ENCODE data around the gene CNST.

Gene CNST

DNA sequence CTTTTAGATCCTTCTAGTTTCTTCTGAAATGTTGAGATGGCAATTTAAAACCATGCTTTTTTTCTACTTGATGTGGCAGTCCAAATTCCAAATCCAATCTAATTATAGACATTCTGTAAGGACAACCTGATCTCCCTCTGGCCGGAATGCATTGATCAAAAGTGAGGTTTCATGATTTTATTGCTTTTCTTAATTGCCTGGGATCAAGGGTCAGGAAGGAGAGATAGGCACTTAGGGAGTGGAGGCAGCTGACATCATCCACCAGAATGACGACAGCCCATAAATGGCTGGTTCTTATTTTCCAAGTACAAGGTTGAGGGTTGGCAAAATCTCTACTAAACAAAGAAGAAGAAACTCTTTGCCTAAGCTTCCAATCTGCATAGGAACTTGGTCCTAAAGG lies 111.6 kb downstream of the CNST start:
- no peak for DNase-seq (ENCODE audit: low read depth, low spot score)
- ChIA-PET POLR2A (no interaction called here), CTCF (interaction anchor here (1.6 to 6.6 kb wide), 2 partner anchors 9 to 12 kb away, joined by 3 to 61 read pairs; no protein-coding TSS in a partner anchor)
- TF ChIP-seq, protein P1, sequence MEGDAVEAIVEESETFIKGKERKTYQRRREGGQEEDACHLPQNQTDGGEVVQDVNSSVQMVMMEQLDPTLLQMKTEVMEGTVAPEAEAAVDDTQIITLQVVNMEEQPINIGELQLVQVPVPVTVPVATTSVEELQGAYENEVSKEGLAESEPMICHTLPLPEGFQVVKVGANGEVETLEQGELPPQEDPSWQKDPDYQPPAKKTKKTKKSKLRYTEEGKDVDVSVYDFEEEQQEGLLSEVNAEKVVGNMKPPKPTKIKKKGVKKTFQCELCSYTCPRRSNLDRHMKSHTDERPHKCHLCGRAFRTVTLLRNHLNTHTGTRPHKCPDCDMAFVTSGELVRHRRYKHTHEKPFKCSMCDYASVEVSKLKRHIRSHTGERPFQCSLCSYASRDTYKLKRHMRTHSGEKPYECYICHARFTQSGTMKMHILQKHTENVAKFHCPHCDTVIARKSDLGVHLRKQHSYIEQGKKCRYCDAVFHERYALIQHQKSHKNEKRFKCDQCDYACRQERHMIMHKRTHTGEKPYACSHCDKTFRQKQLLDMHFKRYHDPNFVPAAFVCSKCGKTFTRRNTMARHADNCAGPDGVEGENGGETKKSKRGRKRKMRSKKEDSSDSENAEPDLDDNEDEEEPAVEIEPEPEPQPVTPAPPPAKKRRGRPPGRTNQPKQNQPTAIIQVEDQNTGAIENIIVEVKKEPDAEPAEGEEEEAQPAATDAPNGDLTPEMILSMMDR (IDR thresholded peaks at IDR 0.05; ENCODE audit: insufficient read depth, low read length, missing control alignments) = no peak
- H3K4me3 ChIP-seq (ENCODE audit: low read depth, low read length) = no peak overlapping the region

DNA sequence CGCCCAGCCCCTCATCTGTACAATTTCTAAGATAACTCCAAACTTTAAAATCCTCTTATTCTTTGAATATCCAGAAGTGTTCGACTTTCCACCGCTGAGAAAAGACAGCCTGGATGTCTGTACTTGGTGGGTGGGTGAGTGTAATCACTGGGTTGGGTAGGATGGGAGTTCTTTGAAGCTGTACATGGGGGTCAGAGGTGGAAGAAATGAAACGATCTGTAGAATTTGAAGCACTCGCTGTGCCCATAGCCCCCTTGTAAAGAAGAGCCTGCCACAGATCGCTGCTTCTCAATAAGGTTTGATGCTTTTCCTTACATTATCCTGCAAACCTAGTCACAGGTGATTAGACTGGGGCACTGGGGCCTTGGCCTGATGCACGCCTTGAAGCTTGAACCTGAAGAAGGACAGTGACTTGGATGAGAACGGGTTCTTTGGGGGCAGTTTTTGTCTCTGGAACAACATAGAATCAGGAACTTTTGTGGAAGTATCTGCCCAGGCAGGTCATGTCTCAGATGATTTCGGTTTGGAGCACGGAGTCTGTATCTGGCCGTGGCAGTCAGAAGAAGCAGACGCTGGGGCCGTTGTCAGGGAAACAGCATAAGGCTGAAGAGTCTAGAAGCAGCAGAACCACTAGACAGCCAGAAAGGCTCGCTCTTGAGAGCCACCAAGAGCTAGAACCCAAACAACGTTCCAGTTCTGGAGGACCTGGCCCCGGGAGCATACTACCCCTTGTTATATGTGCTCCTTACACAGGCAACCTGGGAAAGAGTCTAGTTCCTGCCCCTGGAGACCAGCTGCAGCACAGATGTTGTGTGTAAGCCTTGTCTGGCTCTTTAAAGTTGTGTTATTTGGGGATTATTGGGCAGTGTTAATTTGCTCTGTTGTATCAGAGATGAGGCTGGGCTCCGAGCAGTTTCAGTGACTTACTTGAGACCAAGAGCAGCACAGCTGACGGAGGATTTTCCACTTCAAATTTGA lies 112.8 kb downstream of the CNST start:
- ChIA-PET CTCF (interaction anchor here (0.9 to 6.6 kb wide), 4 partner anchors 8 to 32 kb away, joined by 3 to 61 read pairs (median 4); no protein-coding TSS in a partner anchor), POLR2A (no interaction called here)
- DNase-seq (ENCODE audit: low read depth, low spot score) = no peak
- TF ChIP-seq, protein P1 (IDR thresholded peaks at IDR 0.05; ENCODE audit: insufficient read depth, low read length, missing control alignments) = no peak
- no peak overlapping the region for H3K4me3 ChIP-seq (ENCODE audit: low read depth, low read length)

DNA sequence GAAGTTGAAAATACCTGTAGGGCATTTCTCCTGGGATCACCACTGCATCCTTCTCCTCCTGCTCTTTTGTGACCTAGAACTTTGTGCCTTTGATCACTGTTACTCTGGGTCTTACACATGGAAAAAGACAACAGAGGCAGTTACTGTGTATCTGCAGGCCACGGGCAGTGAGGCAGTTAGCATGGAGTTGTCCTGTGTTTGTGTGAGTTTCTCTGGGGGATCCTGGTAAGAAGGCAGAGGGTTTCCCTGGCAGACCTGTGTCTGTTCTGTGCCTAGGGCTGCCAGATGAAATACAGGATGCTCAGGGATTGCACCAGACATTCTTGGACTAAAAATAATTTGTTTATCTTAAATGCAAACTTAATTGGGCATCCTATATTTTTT lies 113.5 kb downstream of the CNST start:
- POLR2A ChIA-PET = no interaction called here
- DNase-seq (ENCODE audit: low read depth, low spot score) = no peak
- H3K4me3 ChIP-seq (ENCODE audit: low read depth, low read length) = no peak overlapping the region
- TF ChIP-seq, protein P1 (IDR thresholded peaks at IDR 0.05; ENCODE audit: insufficient read depth, low read length, missing control alignments) = no peak
- CTCF ChIA-PET = interaction anchor here (0.9 to 6.6 kb wide), 3 partner anchors 10 to 32 kb away, joined by 4 to 61 read pairs (median 5); no protein-coding TSS in a partner anchor

DNA sequence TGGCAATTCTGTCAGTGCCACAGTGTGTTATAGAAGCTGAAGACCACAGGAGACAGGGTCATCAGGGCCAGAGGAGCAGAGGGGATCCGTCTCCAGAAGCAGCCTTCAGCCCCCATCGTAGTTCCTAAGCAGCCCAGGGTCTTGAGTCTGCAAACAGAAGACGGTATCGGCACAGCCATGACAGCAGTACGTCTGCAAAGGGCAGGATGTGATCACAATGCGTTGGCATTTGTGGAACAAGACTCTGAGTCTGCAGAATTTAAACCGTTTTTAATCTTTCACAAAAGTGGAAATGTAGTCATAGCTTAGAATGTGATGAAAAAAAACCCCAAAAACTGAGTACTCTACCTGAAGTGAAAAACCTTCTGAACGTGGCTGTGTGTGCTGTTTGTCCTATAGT lies 113.9 kb downstream of the CNST start:
- H3K4me3 ChIP-seq (ENCODE audit: low read depth, low read length) = 0 out of 2 replicates have a peak overlapping the region, but pooled peaks have one; percentile 9
- TF ChIP-seq, protein P1 (IDR thresholded peaks at IDR 0.05; ENCODE audit: insufficient read depth, low read length, missing control alignments) = no peak
- no peak for DNase-seq (ENCODE audit: low read depth, low spot score)
- CTCF ChIA-PET = interaction anchor here (0.9 to 6.6 kb wide), 3 partner anchors 10 to 75 kb away, joined by 4 to 61 read pairs (median 20); no protein-coding TSS in a partner anchor
- POLR2A ChIA-PET = no interaction called here

DNA sequence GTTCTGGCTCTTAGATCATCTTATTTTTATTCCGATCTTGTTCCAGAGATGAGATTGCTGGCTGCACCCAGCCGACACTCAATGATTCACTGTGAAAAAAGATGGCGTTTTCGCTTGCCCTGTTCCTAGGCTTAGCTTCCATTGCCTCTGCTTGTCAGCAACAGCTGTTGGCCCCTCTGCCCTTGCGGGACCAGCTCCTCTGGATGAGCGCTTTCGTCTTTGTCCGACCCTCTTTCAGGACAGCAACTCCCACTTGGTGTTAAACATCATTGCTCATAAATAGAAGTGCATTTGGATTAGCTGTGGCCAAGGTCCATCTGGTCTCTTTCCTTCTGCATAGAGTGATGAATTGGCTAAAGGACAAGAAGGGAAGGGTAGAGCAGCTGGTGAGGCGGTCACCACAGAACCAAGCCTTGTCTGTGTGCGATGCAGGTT lies 114.5 kb downstream of the CNST start:
- TF ChIP-seq, protein P1 (IDR thresholded peaks at IDR 0.05; ENCODE audit: insufficient read depth, low read length, missing control alignments) = no peak
- CTCF ChIA-PET = interaction anchor here (4.1 to 6.6 kb wide), 2 partner anchors 9 to 75 kb away, joined by 20 to 61 read pairs; no protein-coding TSS in a partner anchor
- no peak for DNase-seq (ENCODE audit: low read depth, low spot score)
- H3K4me3 ChIP-seq (ENCODE audit: low read depth, low read length) = no peak overlapping the region
- POLR2A ChIA-PET = no interaction called here

Data from AG04449 (cell line).